ENCODE data around the gene SSU72.
"Not testable (repeated sequence)": the region's sequence is repeated elsewhere in the genome, so short reads cannot be mapped to it uniquely, and the experiment has no call there.

DNA sequence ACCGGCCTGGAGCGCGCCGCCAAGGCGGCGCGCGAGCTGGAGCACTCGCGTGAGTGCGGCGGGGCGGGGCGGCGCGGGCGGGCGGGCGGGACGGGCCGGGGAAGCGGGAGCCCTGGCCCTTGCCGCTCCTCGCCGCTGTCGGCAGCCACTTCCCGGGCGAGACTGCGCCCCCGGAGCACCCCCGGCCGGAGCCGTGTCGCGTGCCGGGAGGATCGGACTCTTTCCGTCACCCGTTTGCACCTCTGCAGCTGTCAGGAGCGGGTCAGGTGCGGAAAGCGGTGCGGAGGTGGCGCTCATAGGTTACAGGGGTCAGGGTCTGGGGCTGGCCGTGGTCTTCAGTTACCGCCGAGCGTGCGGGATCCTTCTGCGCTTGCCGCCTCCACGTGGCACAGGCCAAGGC, 62.2 kb downstream of the SSU72 start:
- TF ChIP-seq, protein P1, sequence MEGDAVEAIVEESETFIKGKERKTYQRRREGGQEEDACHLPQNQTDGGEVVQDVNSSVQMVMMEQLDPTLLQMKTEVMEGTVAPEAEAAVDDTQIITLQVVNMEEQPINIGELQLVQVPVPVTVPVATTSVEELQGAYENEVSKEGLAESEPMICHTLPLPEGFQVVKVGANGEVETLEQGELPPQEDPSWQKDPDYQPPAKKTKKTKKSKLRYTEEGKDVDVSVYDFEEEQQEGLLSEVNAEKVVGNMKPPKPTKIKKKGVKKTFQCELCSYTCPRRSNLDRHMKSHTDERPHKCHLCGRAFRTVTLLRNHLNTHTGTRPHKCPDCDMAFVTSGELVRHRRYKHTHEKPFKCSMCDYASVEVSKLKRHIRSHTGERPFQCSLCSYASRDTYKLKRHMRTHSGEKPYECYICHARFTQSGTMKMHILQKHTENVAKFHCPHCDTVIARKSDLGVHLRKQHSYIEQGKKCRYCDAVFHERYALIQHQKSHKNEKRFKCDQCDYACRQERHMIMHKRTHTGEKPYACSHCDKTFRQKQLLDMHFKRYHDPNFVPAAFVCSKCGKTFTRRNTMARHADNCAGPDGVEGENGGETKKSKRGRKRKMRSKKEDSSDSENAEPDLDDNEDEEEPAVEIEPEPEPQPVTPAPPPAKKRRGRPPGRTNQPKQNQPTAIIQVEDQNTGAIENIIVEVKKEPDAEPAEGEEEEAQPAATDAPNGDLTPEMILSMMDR (IDR thresholded peaks at IDR 0.05; ENCODE audit: poor library complexity, severe bottlenecking) = not testable (repeated sequence)
- TF ChIP-seq TAF1 (IDR thresholded peaks at IDR 0.05; ENCODE audit: low read depth); POLR2AphosphoS5 (IDR thresholded peaks at IDR 0.05); EZH2 (IDR thresholded peaks at IDR 0.05; ENCODE audit: borderline replicate concordance, insufficient read depth, low read length, poor library complexity, severe bottlenecking); REST (IDR thresholded peaks at IDR 0.05; ENCODE audit: borderline replicate concordance); EP300 (conservative IDR thresholded peaks at IDR 0.05; ENCODE audit: poor library complexity, severe bottlenecking); RAD21 (conservative IDR thresholded peaks at IDR 0.05); SMC3 (conservative IDR thresholded peaks at IDR 0.05; ENCODE audit: poor library complexity): not testable (repeated sequence)

Measured in neural cell (in vitro differentiated cells).